HG02840 (cell line): Measurements from ENCODE around the gene RPS13.
"Not testable (repeated sequence)": the region's sequence is repeated elsewhere in the genome, so short reads cannot be mapped to it uniquely, and the experiment has no call there.

Source experiments
- ATAC-seq: cut with Tn5 transposase; IDR thresholded peaks from one replicate; pipeline ENCODE4 v1.9.1; 2021; ENCODE audit warnings: mild to moderate bottlenecking, moderate library complexity, moderate number of reproducible peaks; ENCODE audit not compliant: unreplicated experiment, low FRiP score

Gene RPS13

DNA sequence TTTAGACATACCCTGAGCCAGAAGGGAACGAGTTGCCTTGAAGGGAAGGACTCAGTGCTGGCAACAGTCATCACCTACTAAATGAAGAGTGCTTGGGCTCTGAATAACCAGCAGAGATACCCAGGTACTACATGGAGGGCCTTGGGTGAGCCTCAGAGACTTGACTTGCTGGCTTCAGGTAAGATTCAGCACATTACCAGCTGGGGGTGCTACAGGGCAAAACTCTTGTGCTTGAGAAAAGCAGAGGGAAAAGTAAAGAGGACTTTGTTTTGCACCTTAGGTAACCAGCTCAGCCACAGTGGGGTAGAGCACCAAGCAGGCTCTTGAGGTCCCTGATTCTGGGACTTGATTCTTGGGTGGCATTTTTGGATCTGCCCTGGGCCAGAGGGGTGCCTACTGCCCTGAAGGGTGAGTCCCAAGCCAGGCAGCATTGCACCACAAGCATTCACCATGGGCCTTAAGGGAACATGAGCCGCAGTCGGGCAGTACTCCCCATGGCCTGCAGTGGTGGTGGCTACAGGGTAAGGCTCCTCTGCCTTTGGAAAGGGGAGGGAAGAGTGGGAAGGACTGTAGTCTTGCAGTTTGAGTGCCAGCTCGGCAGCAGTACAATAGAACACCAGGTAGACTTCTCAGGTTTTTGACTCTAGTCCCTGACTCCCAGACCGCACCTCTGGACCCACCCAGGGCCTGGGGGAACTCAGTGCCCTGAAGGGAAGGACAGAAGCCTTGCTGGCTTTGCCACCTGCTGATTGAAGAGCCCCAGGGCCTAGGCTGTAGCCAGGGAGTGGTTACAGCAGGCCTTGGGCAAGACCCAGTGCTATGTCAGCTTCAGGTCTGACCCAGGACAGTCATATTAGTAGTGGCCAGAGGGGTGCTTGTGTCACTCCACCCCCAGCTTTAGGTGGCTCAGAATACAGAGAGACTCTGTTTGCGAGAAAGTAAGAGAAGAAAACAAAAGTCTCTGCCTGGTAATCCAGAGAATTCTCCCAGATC lies 40.5 kb downstream of the RPS13 start:
- no peak for ATAC-seq

- not testable (repeated sequence) for ATAC-seq
Measured at GRCh38 chr11:17034027-17034426, 43.4 kb downstream of the RPS13 start.

DNA sequence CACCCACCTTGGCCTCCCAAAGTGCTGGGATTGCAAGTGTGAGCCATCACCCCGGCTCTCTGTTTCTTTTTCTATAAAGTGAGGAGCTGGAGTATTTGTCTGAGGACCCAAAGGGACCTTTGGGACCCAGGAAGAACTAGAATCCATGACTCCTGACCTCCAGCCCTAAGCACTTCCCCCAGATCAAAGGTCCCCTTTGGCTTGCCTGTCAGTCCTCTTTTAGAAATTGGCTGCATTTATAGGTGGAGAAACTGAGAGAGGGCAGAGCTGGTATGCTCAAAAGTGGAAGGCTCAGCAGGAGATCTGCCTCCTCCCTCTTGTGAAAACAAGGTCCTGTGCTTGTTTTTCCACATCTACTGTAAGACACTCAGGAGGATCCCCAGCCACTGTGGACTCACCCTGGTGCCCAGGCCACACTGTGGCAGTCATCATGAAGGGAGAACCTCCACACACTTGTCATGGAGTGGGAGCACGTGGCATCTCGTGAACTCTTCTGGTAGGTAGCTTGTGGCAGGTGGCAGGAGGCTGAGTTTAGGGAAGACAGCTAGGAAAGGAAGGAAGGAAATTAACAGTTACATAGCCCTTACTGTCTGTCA lies 50.9 kb downstream of the RPS13 start:
- ATAC-seq, result no peak

GRCh38 chr11:17024924-17025323 lies 52.5 kb downstream of the RPS13 start:
- ATAC-seq, result no peak
